ENCODE data around the gene DNM1.
"Not testable (repeated sequence)": the region's sequence is repeated elsewhere in the genome, so short reads cannot be mapped to it uniquely, and the experiment has no call there.

The DNM1 gene

GRCh38 chr9:128219831-128220230 lies 16.7 kb downstream of the DNM1 start:
- no peak for DNase-seq
- intact Hi-C loops (cut with DNase I): no loop called here

GRCh38 chr9:128222026-128222425 lies 18.8 kb downstream of the DNM1 start:
- DNase-seq: no peak
- intact Hi-C loops (cut with DNase I): no loop called here

- intact Hi-C loops (cut with DNase I): no loop called here
- DNase-seq: no peak
Measured at GRCh38 chr9:128222880-128223670, 19.9 kb downstream of the DNM1 start.

- DNase-seq: no peak
- intact Hi-C loops (cut with DNase I): no loop called here
Measured at GRCh38 chr9:128224877-128225276, 21.7 kb downstream of the DNM1 start.

- intact Hi-C loops (cut with DNase I): no loop called here
- peak in 1 of 10 donors; percentile 35 for DNase-seq
Measured at GRCh38 chr9:128225770-128226411, 22.7 kb downstream of the DNM1 start.

DNA sequence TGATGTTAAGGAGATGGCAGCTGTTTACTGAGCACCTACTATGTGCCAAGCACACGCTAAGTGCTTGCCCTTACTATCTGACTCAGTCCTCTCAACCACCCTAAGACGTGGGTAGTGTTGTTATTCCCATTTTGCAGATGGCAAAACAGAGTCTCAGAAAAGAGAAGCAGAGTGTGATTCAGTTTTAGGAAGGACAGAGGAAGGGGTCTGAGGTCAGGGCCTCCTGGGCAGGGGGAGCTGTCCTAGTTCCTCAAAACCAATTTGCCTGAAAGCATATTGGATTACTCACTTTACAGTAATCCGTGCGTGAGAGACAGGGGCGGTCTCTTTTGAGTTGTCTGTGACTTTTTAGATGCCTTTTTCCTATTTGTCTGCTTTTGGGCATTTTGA lies 23.2 kb downstream of the DNM1 start:
- intact Hi-C loops (cut with DNase I): no loop called here
- no peak for DNase-seq

DNA sequence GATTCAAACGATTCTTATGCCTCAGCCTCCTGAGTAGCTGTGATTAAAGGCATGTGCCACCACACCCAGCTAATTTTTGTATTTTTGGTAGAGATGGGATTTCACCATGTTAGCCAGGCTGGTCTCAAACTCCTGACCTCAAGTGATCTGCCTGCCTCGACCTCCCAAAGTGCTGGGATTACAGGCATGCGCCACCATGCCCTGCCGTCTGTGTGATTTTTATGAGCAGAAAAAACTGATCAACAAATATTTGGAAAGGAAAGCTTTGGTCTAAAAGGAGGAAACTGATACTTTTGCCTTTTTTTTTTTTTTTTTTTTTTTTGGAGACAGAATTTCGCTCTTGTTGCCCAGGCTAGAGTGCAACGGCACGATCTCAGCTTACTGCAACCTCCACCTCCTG lies 27.7 kb downstream of the DNM1 start:
- intact Hi-C loops (cut with DNase I): not testable (repeated sequence)

GRCh38 chr9:128231638-128232527 lies 28.7 kb downstream of the DNM1 start:
- peak in 1 of 10 donors; percentile 43 for DNase-seq
- intact Hi-C loops (cut with DNase I): no loop called here

More for the DNA sequence above, 27.7 kb downstream of the DNM1 start:
- peak in 1 of 10 donors; percentile 40 for DNase-seq

DNA sequence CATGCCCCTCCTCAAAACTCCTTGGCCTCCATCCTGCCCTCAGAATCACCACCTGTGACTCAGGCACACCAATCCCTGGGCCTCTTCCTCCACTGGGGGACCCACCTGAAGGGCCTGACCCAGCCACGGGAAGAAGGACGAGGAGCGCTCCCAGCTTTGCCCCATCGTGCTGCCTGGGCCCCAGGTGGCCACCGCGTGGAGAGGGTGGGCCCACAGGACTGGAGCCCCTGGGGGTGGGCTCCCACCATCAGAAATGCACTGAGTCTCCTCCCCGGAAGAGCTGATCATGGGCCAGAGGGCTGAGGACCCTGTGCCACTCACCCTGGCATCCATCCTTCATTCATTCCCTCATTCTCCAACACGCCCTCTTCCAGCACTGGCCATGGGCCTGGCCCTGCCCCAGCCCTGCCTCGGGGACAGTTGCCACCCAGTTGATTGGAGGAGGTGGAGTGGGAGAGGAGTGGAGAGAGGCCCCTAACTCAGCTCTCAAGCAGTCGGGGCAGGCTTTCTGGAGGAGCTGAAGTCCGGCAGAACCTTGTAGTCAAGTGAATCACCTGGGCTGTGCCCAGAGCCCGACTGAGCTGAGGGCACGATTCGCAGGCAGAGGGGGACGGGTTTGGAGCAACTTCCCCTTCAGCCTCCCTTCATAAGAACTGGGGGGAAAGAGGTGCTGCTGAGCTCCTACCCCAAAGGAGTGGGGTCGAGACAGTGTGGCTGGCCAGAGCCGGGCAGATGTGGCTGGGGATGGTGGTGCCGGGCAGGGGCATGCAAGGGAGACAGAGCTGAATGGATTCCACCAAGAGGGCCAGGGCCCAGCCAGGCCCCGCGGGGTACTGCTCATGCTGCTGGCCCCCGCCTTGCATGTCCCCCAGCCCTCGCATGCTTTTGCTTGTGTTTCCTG lies 29.6 kb downstream of the DNM1 start:
- peak in 1 of 10 donors; percentile 54 for DNase-seq
- intact Hi-C loops (cut with DNase I): no loop called here

DNA sequence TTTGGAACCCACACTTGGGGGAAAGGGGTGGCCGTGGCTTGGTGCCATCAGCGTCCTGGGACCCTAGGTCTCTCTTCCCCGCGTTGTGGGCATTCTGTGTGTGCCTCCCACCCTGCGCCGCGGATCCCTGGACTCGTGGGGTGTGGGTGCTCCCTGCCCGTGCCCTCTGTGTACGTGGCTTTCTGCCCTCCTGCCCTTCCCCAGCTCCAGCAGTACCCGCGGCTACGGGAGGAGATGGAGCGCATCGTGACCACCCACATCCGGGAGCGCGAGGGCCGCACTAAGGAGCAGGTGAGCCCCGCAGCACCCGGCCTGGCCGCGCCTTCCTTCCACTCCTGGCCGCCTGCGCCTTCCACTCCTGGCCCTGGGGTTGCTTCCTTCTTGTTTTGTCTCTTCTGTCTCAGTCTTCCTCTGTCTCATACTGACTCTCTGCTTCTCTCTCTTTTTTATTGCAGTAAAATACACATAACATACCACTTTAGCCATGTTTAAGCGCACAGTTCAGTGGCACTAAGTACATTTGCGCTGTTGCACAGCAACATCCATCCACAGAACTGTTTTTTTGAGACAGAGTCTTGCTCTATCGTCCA lies 30.7 kb downstream of the DNM1 start:
- intact Hi-C loops (cut with DNase I): no loop called here
- peak in 2 of 10 donors; percentile 70 to 80 for DNase-seq

GRCh38 chr9:128242124-128242523 lies 38.9 kb downstream of the DNM1 start:
- intact Hi-C loops (cut with DNase I): no loop called here
- no peak for DNase-seq

GRCh38 chr9:128242828-128243214 lies 39.6 kb downstream of the DNM1 start:
- intact Hi-C loops (cut with DNase I): no loop called here

GRCh38 chr9:128243215-128244018 lies 40.2 kb downstream of the DNM1 start:
- no peak for DNase-seq
- intact Hi-C loops (cut with DNase I): no loop called here

More at GRCh38 chr9:128242828-128243214, 39.6 kb downstream of the DNM1 start:
- DNase-seq: no peak

GRCh38 chr9:128244091-128244836 lies 41.1 kb downstream of the DNM1 start:
- intact Hi-C loops (cut with DNase I): no loop called here

GRCh38 chr9:128244837-128245231 lies 41.7 kb downstream of the DNM1 start:
- DNase-seq: peak in 1 of 10 donors; percentile 65
- intact Hi-C loops (cut with DNase I): no loop called here

More at GRCh38 chr9:128244091-128244836, 41.1 kb downstream of the DNM1 start:
- DNase-seq: peak in 1 of 10 donors; percentile 65

GRCh38 chr9:128245421-128246151 lies 42.4 kb downstream of the DNM1 start:
- no peak for DNase-seq
- intact Hi-C loops (cut with DNase I): no loop called here

GRCh38 chr9:128246471-128246870 lies 43.3 kb downstream of the DNM1 start:
- DNase-seq: no peak
- intact Hi-C loops (cut with DNase I): no loop called here
